ELR (cell line): Measurements from ENCODE around the gene FBXL3.
"Not testable (repeated sequence)": the region's sequence is repeated elsewhere in the genome, so short reads cannot be mapped to it uniquely, and the experiment has no call there.

Experiments used
- DNase-seq: peaks from one replicate; pipeline ENCODE4 v3.0.0-alpha.2; 2015; ENCODE audit warnings: low read depth

Gene FBXL3

DNA sequence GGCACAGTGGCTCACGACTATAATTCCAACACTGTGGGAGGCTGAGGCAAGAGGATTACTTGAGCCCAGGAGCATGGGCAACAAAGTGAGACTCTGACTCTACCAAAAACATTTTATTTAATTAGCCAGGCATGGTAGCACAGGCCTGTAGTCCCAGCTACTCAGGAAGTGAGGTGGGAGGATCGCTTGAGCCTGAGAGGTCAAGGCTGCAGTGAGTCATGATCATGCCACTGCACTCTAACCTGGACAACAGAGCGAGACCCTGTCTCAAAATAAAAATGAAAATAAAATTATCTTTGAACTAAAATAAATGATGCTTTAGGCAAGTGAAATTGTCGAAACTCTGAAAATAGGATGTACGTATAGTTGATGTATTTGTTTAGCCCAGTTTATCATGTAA, 43.3 kb downstream of the FBXL3 start:
- no peak for DNase-seq

DNA sequence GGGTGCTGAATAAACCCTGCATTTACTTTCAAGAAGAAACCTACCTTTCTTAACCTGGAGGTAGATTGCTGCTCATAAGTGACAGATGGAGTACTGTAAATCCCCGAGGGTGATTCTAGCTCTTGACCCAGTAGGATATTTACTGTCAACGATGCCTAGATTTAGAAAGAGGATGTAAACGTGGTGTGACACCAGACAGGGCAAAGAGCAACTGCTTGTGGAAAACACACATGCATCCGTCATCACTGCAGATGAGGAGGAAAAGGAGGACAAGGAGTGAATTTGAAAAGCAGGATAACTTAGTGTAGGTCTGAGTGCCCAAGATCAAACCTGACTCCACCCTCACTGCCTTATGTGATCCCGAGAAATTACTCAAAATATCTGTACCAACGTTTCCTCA, 44.9 kb downstream of the FBXL3 start:
- no peak for DNase-seq

DNA sequence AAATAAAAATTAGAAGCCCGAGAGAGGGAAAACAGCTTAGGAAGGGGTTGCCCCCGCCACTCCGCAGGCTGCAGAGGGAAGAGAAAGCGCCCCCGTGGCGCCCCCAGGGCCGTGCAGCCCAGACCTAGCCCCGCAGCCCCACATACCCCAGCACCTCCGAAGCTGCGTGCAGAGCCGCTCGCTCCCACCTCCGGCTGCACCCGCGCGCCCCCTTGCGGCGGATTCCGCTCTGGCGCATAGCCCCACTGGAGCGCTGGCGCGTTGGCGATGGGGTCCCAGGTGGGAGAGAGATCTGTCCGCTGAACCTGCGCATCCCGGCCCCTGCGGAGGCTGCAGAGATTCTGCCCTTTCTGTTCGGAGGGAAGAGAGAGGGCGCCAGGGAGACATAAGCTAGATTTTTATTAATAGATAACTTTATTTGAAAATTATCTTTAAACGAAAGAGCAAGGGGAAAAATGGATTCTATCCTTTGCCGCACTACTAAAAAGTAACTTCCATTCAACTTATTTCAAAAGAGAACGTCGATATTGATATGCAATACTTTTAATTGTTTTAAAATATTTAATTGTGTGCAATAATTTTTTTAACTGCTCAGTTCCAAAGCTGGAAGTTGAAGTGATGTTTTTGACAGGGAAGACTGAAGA, 46.8 kb downstream of the FBXL3 start:
- DNase-seq: peak; percentile 72

DNA sequence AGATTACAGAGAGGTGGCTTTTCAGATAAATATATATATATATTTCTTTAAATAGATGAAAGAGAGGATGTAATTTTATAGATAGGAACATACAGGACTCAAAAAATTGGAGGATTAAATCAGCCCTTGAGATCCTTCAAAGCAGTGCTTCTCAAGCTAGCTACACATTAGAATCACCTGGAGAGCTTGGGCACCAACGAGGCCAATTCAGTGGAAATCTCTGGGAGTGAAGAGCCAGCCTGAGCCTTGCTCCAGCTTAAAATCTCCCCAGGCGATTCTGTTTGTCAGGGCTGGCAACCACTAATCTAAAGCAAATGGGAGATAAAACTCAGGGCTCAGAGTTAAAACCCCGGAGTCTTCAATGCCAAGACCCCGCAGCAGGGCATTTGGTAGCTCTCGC, 50.0 kb downstream of the FBXL3 start:
- no peak for DNase-seq

DNA sequence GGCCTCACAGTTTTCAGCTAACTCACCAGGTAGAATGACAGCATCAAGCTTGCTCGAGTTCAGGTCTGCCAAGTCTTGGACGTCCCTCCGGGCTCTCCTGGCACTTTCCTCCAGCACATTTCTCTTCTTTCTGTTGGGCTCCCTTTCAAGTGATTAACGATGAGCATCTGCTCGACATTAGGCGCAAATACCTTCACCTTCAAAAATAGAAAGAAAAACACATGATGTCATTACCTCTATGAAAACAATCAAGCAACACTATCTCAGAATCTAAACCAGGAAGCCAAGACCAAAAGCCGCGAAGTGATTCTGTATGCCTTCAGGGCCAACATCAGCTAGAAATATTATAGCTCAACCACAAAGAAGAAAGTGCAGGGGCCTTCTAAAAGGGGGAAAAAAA, 50.5 kb downstream of the FBXL3 start:
- peak; percentile 26 for DNase-seq

DNA sequence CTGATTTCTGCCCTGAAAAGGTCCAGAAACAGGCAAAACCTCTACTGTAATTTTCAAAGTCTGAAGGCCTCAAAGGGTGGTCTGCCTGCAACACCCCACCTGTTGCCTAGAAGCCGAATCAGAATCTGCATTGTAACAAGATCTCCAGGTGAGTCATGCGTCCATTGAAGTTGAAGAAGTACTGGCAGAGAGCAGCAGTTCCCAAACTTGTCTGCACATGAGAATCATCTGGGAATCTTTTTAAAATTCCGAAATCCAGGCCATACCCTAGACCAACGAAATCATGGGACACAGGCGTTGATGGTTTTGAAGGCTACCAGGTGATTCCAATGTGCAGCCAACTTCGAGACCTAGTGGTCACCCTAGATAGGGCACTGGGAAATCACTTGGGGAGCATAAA, 51.1 kb downstream of the FBXL3 start:
- DNase-seq: no peak

DNA sequence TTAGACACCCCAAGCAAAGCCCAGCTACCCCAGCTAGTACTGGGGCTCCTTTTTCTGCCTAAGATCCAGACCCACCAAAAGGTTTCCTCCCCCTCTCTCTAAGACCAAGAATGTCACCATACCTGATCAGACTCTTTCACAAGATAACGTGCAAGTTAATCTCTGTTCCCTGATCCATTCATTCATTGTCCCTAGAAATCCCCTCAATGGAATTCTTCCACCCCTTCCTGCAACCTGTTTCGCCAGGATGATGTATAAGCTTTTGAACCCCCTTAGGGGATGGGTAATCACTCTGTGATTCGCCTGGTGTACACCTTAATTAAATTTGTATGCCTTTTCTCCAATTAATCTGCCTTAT, 52.4 kb downstream of the FBXL3 start:
- no peak for DNase-seq

DNA sequence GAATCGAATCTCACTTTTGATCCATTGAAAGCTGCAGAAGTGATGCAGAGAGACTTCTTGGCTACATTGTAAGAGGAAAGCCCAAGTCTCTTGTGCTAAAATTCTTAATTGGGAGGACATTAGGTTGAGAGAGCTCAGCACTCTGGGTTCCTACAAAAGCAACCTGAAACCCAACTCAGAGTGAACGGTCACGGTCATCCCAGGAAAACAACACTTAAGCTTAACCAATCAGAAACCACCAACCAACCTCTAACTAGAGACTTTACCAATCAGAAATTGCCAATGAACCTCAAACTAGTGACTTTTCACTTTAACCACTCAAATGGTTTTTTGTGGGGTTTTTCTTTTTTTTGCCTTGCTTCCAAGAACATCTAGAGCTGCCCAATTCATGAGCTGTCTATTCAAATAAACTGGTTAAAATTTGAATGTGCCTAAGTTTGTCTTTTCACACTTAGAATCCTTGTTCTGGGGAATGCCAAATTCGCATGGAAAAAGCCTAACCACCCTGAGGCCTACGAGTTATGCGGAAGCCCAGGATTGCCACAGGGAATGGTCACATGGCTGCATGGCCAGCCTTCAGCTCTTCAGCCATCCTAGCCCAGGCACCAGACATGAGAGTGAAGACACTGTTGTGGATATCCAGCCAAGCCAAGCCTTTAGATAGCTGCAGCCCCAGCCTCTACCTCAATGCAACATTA, 52.9 kb downstream of the FBXL3 start:
- no peak for DNase-seq

DNA sequence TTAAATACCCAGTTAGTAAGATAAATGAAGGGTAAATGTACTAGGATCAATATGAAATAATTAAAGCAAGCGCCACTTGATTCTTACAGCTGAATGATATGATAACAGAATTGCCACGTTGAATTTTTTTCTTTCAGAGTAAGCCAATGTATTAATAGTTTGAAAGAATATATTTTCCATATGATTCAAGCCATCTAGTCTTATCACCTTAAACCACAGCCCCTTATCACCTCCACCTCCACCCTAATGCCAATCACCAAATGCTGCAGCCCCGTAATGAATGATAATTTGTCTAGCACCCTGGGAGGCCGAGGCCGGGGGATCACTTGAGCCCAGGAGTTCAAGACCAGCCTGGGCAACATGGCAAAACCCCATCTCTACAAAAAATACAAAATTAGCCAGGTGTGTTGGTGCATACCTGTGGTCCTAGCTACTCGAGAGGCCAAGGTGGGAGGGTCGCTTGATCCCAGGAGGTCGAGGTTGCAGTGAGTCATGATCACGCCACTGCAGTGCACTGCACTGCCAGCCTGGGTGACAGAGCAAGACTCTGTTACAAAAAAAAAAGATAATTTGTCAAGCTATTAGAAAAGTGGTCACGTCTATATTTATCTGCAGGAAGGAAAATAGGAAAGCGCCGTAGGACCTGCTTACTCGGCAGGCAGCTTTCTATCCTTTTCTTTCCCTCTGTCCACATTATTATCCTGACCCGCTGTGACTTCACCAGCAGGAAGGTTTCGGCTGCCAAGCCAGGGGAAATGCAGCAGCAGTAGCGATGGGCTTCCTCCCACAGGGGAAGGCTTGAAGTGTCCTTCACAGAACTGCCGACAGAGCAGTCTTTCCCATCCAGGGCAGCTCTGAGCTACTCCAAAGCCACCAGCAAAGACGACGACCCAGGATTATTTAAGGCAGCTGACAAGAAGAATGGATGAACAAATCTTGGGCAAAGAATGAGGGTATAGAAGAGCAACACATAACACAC, 54.8 kb downstream of the FBXL3 start:
- DNase-seq: no peak

DNA sequence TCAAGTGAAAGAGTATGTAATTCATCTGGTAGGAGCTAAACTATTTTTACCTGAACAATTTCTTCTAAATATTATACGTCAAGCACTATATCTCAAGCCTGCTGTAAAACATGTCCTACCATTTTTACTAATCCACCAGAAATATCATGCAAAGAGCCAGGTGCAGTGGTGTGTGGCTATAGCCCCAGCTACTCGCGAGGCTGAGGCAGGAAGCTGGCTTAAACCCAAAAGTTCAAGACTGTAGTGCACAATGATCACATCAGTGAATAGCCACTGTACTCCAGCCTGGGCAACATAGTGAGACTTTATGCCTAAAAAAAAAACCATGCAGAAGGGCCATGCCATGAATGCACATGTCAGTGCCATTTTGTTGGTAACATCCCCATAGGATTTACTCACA, 55.7 kb downstream of the FBXL3 start:
- no peak for DNase-seq

DNA sequence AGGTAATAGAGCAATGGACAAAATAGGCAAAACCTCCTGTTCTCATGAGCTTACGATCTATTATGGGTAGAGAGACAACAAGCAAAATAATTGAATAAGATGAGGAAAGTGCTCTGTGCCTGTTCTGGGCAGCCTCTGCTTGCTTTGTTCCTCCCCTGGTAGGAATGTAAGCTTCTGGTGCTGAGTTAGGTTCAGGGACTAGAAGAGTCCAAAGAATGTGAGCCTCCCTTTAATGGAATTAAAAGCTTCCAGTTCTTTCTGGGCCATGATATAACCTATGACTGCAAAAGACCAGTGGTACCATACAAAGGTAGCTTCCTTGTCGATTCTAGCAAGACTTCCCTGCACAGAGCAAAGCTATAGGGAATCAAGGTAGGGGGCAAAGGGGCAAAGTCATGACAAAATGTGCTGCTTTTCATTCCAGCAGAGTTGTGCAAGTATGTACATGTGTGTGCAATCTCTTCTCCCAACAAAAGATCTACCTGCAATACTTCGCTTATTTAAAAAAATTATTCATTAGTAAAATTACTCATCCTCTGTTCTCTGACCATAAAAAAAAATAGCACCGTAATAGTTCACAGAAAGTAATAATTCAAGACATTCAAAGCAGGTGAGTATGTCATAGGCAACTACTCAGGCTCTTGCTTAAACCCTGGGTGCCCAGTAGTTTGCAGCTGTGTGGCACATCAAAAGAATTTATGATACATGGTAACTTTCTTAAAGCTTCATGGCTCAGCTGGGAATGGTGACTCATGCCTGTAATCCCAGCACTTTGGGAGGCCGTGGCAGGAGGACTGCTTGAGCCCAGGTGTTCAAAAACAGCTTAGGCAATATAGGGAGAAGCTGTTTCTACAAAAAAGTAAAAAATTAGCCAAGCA, 57.2 kb downstream of the FBXL3 start:
- peak; percentile 24 for DNase-seq

DNA sequence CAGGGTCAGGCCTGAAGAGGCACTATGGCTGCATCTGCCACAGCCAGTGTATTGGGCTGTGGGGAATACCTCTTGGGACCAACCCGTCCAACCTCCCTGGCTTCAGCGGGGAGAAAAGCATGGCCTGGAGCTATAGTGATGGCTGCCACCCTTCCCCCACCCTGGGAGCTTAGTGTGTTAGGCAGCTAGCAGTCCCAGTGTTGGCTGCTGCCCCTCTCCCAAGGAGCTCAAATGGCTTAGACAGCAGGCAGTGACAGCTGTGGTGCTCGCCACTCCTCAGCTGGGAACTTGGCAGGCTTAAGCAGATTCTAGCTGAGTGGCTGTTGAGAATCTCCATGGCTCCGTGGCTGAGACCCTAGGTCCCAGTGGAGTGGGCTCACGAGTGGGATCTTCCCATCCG, 58.9 kb downstream of the FBXL3 start:
- no peak for DNase-seq

DNA sequence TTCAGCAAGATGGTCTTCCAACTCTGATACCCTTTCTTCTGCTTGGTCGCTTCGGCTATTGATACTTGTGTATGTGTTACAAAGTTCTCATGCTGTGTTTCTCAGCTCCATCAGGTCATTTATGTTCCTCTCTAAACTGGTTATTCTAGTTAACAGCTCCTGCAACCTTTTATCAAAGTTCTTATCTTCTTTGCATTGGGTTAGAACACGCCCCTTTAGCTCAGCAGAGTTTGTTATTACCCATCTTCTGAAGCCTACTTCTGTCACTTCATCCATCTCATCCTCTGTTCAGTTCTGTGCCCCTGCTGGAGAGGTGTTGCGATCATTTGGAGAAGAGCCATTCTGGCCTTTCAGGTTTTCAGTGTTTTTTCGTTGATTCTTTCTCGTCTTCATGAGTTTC, 59.9 kb downstream of the FBXL3 start:
- DNase-seq: no peak

DNA sequence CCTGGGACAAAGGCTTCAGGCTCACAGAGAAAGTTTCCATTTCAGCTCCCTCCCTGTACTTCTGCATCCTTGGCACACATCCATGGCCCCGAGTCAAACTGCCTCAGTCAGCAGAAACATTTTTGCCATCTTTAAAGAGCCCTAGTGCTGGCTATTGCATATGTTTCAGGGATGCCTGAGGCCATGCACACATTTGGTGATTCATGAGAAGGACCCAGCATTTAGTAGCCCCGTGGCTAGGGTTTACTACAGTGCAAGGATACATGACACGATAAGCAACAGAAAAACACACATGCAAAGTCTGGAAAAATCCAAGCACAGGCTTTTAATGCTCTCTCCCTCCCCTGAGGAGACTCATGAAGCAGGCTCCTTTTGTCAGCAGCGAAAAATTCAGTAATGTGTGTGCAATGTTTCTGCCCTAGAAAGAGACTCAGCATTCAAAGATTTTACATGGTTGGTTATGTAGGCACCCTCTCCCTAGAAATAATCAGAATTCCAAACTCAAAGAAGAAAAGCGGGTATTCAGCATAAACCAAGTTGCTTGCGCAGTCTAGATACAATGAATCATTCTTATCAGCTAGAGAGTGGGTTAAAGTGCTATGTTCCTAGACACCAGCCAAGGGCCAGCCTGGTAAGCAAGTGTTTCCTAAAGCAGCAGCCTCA, 61.1 kb downstream of the FBXL3 start:
- peak; percentile 73 for DNase-seq

DNA sequence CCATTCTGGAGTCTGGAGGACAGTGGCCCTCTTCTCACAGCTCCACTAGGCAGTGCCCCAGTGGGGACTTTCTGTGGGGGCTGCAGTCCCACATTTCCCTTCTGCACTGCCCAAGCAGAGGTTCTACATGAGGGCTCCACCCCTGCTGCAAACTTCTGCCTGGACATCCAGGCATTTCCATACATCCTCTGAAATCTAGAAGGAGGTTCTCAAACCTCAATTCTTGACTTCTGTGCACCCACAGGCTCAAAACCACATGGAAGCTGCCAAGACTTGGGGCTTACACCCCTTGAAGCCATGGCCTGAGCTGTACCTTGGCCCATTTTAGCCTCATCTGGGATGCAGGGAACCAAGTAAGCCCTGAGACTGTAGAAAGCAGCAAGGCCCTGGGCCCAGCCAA, 67.2 kb downstream of the FBXL3 start:
- DNase-seq: not testable (repeated sequence)

DNA sequence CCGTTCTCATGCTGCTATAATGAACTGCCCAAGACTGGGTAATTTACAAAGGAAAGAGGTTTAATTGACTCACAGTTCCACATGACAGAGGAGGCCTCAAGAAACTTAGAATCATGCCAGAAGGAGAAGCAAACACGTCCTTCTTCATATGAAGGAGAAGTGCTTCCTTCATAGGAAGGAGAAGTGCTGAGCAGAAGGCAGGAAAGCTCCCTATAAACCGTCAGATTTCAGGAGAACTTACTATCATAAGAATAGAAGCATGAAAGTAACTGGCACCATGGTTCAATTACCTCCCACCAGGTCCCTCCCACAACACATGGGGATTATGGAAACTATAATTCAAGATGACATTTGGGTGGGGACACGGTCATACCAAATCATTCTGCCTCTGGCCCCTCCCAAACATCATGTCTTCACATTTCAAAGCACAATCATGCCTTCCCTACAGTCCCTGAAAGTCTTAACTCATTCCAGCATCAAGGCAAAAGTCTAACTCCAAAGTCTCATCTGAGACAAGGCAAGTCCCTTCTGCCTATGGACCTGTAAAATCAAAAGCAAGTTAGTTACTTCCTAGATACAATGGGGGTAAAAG, 68.0 kb downstream of the FBXL3 start:
- no peak for DNase-seq

DNA sequence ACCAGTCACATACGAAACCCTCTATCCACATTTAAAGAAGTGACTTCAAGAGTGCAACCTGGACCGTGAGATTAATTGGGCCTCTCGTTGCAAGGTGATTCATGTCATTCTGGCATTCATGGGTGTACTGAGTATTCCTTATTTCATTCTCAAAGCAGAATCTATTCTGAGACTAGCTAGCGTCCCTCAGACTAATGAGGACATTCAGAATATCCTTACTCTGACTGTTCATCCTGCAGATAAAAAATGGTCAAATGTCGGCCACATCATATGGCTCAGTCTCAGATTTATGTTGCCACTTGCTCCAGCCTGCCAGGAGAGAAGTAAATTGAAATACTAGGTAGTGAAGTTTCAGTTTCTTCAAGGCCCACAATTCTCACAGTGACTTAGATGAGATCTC, 71.3 kb downstream of the FBXL3 start:
- DNase-seq: no peak
